ENCODE data around the gene ITPR2.

DNA sequence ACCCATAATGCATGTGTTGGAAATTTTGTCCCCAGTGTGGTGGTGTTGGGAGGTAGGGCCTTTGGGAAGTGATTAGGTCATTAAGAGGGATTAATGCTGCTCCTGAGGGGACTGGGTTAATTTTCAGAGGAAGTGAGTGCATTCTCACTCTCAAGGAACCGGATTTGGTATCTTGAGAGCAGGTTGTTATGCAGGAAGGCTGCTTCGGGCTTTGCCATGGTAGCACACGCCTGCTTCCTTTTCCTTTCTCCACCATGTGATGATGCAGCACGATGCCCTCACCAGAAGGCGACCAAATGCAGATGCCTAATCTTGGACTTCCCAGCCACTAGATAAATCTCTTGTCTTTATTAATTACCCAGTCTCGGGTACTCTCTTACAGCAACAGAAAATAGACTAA, 380.5 kb downstream of the ITPR2 start:
- TF ChIP-seq, protein P1, sequence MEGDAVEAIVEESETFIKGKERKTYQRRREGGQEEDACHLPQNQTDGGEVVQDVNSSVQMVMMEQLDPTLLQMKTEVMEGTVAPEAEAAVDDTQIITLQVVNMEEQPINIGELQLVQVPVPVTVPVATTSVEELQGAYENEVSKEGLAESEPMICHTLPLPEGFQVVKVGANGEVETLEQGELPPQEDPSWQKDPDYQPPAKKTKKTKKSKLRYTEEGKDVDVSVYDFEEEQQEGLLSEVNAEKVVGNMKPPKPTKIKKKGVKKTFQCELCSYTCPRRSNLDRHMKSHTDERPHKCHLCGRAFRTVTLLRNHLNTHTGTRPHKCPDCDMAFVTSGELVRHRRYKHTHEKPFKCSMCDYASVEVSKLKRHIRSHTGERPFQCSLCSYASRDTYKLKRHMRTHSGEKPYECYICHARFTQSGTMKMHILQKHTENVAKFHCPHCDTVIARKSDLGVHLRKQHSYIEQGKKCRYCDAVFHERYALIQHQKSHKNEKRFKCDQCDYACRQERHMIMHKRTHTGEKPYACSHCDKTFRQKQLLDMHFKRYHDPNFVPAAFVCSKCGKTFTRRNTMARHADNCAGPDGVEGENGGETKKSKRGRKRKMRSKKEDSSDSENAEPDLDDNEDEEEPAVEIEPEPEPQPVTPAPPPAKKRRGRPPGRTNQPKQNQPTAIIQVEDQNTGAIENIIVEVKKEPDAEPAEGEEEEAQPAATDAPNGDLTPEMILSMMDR (IDR thresholded peaks at IDR 0.05) = no peak
- TF ChIP-seq POLR2A (IDR thresholded peaks at IDR 0.05) (no peak), POLR2AphosphoS5 (IDR thresholded peaks at IDR 0.05; ENCODE audit: insufficient read depth in 1 of 2, low read depth in 1 of 2) (no peak)
